GM23248 (cell line): Measurements from ENCODE around the gene RNF225. TPM values are rescaled to one million over a fixed set of nuclear protein-coding genes. Genes with fewer than 3 reads are reported as not detected.
A peak's percentile ranks its signal among the peaks of the same experiment; 100 is the strongest.
"Not testable (repeated sequence)": the region's sequence is repeated elsewhere in the genome, so short reads cannot be mapped to it uniquely, and the experiment has no call there.

ENCODE experiments used
- DNase-seq: peaks from one replicate; pipeline ENCODE4 v3.0.0-alpha.2; 2015
- H2AFZ ChIP-seq: fragments of 200-600 bp; sonication (generic); 2 replicates; pipeline ENCODE4 v1.6.1; 2016; ENCODE audit warnings: antibody characterized with exemption
- H3F3A ChIP-seq: fragments of 200-600 bp; sonication (generic); 2 replicates; pipeline ENCODE4 v1.6.1; 2016; ENCODE audit warnings: mild to moderate bottlenecking, antibody characterized with exemption, mixed run types; ENCODE audit not compliant: insufficient read depth
- H3K27ac ChIP-seq: fragments of 200-600 bp; sonication (generic); 2 replicates; pipeline ENCODE4 v1.5.1; 2016; ENCODE audit warnings: mild to moderate bottlenecking
- H3K27me3 ChIP-seq: fragments of 200-600 bp; sonication (generic); replicated peaks from 2 replicates; pipeline ENCODE4 v1.6.1; 2016; ENCODE audit warnings: mild to moderate bottlenecking; ENCODE audit not compliant: insufficient read depth
- H3K36me3 ChIP-seq: fragments of 200-600 bp; sonication (generic); 2 replicates; pipeline ENCODE4 v1.6.1; 2016; ENCODE audit warnings: low read depth, mild to moderate bottlenecking
- H3K4me1 ChIP-seq: fragments of 200-600 bp; sonication (generic); 2 replicates; pipeline ENCODE4 v1.6.1; 2016; ENCODE audit warnings: mild to moderate bottlenecking; ENCODE audit not compliant: insufficient read depth
- H3K4me2 ChIP-seq: fragments of 200-600 bp; sonication (generic); one replicate; pipeline ENCODE4 v1.6.1; 2016; ENCODE audit warnings: mild to moderate bottlenecking; ENCODE audit not compliant: unreplicated experiment
- H3K4me3 ChIP-seq: fragments of 200-600 bp; sonication (generic); 2 replicates; pipeline ENCODE4 v1.5.1; 2016; ENCODE audit warnings: mild to moderate bottlenecking
- H3K79me2 ChIP-seq: fragments of 200-600 bp; sonication (generic); 2 replicates; pipeline ENCODE4 v1.6.1; 2016; ENCODE audit warnings: mild to moderate bottlenecking; ENCODE audit not compliant: insufficient read depth
- H3K9ac ChIP-seq: fragments of 200-600 bp; sonication (generic); 2 replicates; pipeline ENCODE4 v1.6.1; 2016; ENCODE audit warnings: mild to moderate bottlenecking
- H3K9me2 ChIP-seq: fragments of 200-600 bp; sonication (generic); 2 replicates; pipeline ENCODE4 v1.6.1; 2016; ENCODE audit warnings: mixed run types, mild to moderate bottlenecking, moderate library complexity; ENCODE audit not compliant: insufficient read depth
- H3K9me3 ChIP-seq: fragments of 200-600 bp; sonication (generic); one replicate; pipeline ENCODE4 v1.6.1; 2017; ENCODE audit warnings: low read depth
- H4K20me1 ChIP-seq: fragments of 200-600 bp; sonication (generic); 2 replicates; pipeline ENCODE4 v1.6.0; 2016; ENCODE audit not compliant: insufficient read depth
- EZH2 ChIP-seq: fragments of 200-600 bp; sonication (generic); IDR thresholded peaks from 2 replicates; pipeline ENCODE4 v1.6.1; 2018; ENCODE audit warnings: antibody characterized with exemption, mild to moderate bottlenecking; ENCODE audit not compliant: insufficient read depth, poor library complexity, severe bottlenecking
- EZH2phosphoT487 ChIP-seq: fragments of 200-600 bp; sonication (generic); IDR thresholded peaks from 2 replicates; pipeline ENCODE4 v1.6.1; 2018; ENCODE audit warnings: antibody characterized with exemption, moderate library complexity, mild to moderate bottlenecking, low read depth; ENCODE audit not compliant: insufficient read depth
- WGBS, 2 experiments: methylation state at CpG; one replicate each; pipeline ENCODE4 v1.1.6; 2015 to 2017; ENCODE audit warnings: low lambda C conversion rate in 2 of 2, low coverage in 1 of 2; ENCODE audit errors: missing lambda C conversion rate in 2 of 2; 5-methylcytosine and 5-hydroxymethylcytosine counted together
- in situ Hi-C: fragments of 300-500 bp; cut with MboI; formaldehyde crosslinking; loops from 2 replicates; pipeline ENCODE4 v1.15.0; 2020
- microRNA-seq: library from miRNA; unstranded; fragments of <30 nt; microRNA quantifications from one replicate; pipeline ENCODE4, GENCODE V29; 2016; ENCODE audit warnings: borderline number of aligned reads
- polyA plus RNA-seq: library from polyadenylated mRNA; unstranded; fragments of >200 nt; fragmentation: Nextera tagmentation; extraction: Ambion mirVana; gene quantifications from 2 replicates; pipeline ENCODE4 v1.2.1, GENCODE V29; 2016
- small RNA-seq: library from RNA; depleted of rRNA; stranded (forward); fragments of <200 nt; gene quantifications from one replicate; pipeline ENCODE3, GENCODE V24; 2014; ENCODE audit warnings: low read depth, low replicate concordance
- total RNA-seq: library from RNA; depleted of rRNA; stranded (reverse); fragments of >200 nt; shearing (Covaris generic); gene quantifications from 2 replicates; pipeline ENCODE4 v1.2.3, GENCODE V29; 2014; rRNA removed

Gene RNF225
- total and polyA plus RNA-seq, 2 experiments from 2014 or later: not detected

DNA sequence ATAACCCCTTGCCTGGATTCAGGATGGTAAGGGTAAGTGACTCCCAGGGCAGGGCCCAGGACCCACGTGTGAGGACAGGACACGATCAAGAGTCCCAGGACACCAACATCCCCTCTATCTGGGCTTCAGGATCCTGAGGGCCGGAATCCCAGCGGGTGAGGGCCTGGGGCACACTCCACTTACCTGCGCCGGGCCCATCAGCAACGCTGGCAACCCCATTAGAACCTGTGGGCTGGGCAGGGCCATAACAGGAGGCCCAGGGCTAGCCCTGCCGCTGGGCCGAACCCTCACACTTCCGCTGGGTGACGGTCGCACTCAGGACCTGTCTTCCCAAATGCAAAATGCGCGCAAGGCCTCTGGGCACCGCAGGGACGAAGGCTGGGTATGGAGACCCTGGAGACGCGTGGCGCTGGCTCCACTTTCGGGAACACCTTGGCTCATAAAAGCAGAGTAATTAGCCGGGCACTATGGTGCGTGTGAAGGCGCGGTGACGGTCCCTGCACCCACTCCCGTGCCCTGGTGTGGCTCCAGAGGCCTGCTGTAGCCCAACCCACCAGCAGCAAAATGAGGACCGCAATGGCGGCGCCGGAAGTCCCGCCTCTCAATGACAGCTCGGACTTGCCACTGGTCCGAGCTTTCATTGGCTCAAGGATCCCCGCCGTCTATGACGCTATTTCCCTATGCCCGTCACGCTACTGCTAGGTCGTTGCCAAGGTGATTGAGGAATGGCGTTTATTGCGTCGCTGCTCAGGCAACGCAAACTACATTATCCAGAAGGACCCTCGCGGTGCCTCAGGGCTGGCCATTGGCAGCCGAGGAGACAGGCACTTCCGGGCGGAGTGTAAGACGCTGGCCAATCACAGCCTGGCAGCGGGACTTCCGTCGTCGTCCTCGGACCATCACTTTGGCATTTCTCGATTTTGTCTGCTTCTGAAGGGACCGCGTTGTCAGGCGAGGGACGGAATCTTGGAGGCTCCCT, 44.4 kb downstream of the RNF225 start, which contains the start of gene ZNF132:
TSS of gene ZNF132 (minus strand) at position 578 of the 979 bp plus-strand sequence. CDS start at position 246, 332 bp downstream.
- Histone ChIP-seq H4K20me1 (no peaks in the 10 kb centered on the region), H3K27ac (peak within 1 kb of the TSS; percentile 67)

GRCh38 chr19:58440556-58440955, 45.1 kb downstream of the RNF225 start:
- TF ChIP-seq EZH2phosphoT487 (no peak), EZH2 (no peak)
- peak overlapping the region; percentile 79 for H3K4me3 ChIP-seq
- H3F3A ChIP-seq: no peaks in the 10 kb centered on the region
- peaks cover 13% of the 10 kb centered on the region for H3K36me3 ChIP-seq
- no peaks in the 10 kb centered on the region for H4K20me1 ChIP-seq
- WGBS, 2 experiments: 25 to 26% methylated on average over 20 to 29 of the region's 31 CpGs
- H3K9me3 ChIP-seq: no peaks in the 10 kb centered on the region
- peak overlapping the region; percentile 95 for H2AFZ ChIP-seq
- H3K79me2 ChIP-seq: peaks cover 27% of the 10 kb centered on the region
- peak overlapping the region; percentile 93 for H3K4me2 ChIP-seq
- peak; percentile 13 for DNase-seq
- H3K9me2 ChIP-seq: no peaks in the 10 kb centered on the region
- peak overlapping the region; percentile 77 for H3K9ac ChIP-seq
- in situ Hi-C loops: no loop called here
- H3K27ac ChIP-seq: peak overlapping the region; percentile 67
- H3K27me3 ChIP-seq: no peaks in the 10 kb centered on the region
- peaks cover 4% of the 10 kb centered on the region; the same call in 1 of the 2 replicates for H3K4me1 ChIP-seq

More for the DNA sequence above, 44.4 kb downstream of the RNF225 start, which contains the start of gene ZNF132:
- Histone ChIP-seq H2AFZ (peak within 1 kb of the TSS; percentile 95), H3K9me3 (no peaks in the 10 kb centered on the region), H3K9me2 (no peaks in the 10 kb centered on the region), H3K79me2 (peaks cover 27% of the 10 kb centered on the region), H3K4me3 (peak within 1 kb of the TSS; percentile 79), H3K27me3 (no peaks in the 10 kb centered on the region), H3K9ac (peak within 1 kb of the TSS; percentile 84), H3K4me1 (peaks cover 4% of the 10 kb centered on the region; the same call in 1 of the 2 replicates), H3F3A (no peaks in the 10 kb centered on the region), H3K36me3 (peaks cover 20% of the 10 kb centered on the region), H3K4me2 (peak within 1 kb of the TSS; percentile 93)
- DNase-seq: peak; percentile 100
- WGBS, 2 experiments: 7% methylated on average over 56 to 58 of the region's 59 CpGs
- in situ Hi-C loops: no loop called here
- TF ChIP-seq EZH2 (no peak), EZH2phosphoT487 (no peak)

DNA sequence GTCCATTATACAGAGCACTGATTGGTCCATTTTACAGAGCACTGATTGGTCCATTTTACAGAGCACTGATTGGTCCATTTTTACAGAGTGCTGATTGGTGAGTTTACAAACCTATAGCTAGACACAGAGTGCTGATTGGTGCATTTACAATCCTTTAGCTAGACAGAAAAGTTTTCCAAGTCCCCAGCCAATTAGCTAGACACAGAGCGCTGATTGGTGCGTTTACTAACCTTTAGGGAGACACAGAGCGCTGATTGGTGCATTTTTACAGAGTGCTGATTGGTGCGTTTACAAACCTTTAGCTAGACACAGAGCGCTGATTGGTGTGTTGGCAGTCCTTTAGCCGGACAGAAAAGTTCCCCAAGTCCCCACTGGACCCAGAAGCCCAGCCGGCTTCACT, 47.5 kb downstream of the RNF225 start:
- H3K36me3 ChIP-seq, H3K9me2 ChIP-seq, H3K4me1 ChIP-seq, H2AFZ ChIP-seq, in situ Hi-C loops, H3K9ac ChIP-seq, H3K27ac ChIP-seq, H4K20me1 ChIP-seq, DNase-seq, H3K27me3 ChIP-seq, H3K9me3 ChIP-seq, H3K4me3 ChIP-seq, H3F3A ChIP-seq, H3K4me2 ChIP-seq: not testable (repeated sequence)
- H3K79me2 ChIP-seq: peaks cover 18% of the 10 kb centered on the region
- WGBS, 2 experiments: 64 to 68% methylated on average over 7 of the region's 7 CpGs

Small RNA genes lying within 50 kb of the gene (microRNA-seq; reads per million reads assigned to microRNA genes)
- gene MIR4754: not detected

Small RNA genes lying within 50 kb of the gene (small RNA-seq; reads per million reads assigned to genes)
- gene MIR4754 (not detected), gene RNA5SP473 (not detected)

Other genes starting within 250 kb of the RNF225 start
- gene ZNF329, start 244.9 kb upstream of the RNF225 start, total RNA-seq: 10.7 and 15.1 TPM in 2 replicates
- 1.7 and 2.6 TPM in 2 replicates for gene ZNF329, start 244.9 kb upstream of the RNF225 start, polyA plus RNA-seq
- 18.2 and 20.8 TPM in 2 replicates for gene ZNF274, start 212.6 kb upstream of the RNF225 start, total RNA-seq
- 16.5 and 18.0 TPM in 2 replicates for gene ZNF274, start 212.6 kb upstream of the RNF225 start, polyA plus RNA-seq
- gene ZNF544, start 166.7 kb upstream of the RNF225 start, total RNA-seq: 32.0 and 37.8 TPM in 2 replicates
- gene ZNF544, start 166.7 kb upstream of the RNF225 start, polyA plus RNA-seq: 10.9 and 15.9 TPM in 2 replicates
- gene ZNF8, start 116.7 kb upstream of the RNF225 start, total RNA-seq: 4.0 and 5.7 TPM in 2 replicates
- 1.1 and 1.2 TPM in 2 replicates for gene ZNF8, start 116.7 kb upstream of the RNF225 start, polyA plus RNA-seq
- gene ERVK3-1, start 90.3 kb upstream of the RNF225 start, total RNA-seq: 33.7 and 35.0 TPM in 2 replicates
- gene ERVK3-1, start 90.3 kb upstream of the RNF225 start, polyA plus RNA-seq: 40.2 and 41.3 TPM in 2 replicates
- 1.8 and 3.4 TPM in 2 replicates for gene ZSCAN22, start 68.7 kb upstream of the RNF225 start, total RNA-seq
- 1.5 and 2.1 TPM in 2 replicates for gene ZSCAN22, start 68.7 kb upstream of the RNF225 start, polyA plus RNA-seq
- 22.0 and 63.7 TPM in 2 replicates for gene A1BG, start 42.2 kb upstream of the RNF225 start, total RNA-seq
- 31.3 and 34.3 TPM in 2 replicates for gene A1BG, start 42.2 kb upstream of the RNF225 start, polyA plus RNA-seq
- 0.38 and 0.97 TPM in 2 replicates for gene ZNF497, start 32.9 kb upstream of the RNF225 start, total RNA-seq
- gene ZNF497, start 32.9 kb upstream of the RNF225 start, polyA plus RNA-seq: 0.65 and 0.72 TPM in 2 replicates
- gene ZNF837, start 14.6 kb upstream of the RNF225 start, total RNA-seq: 2.5 and 5.3 TPM in 2 replicates
- gene ZNF837, start 14.6 kb upstream of the RNF225 start, polyA plus RNA-seq: 1.4 and 2.2 TPM in 2 replicates
- 1,366 and 1,425 TPM in 2 replicates for gene RPS5, start 8.4 kb upstream of the RNF225 start, total RNA-seq
- 561 and 565 TPM in 2 replicates for gene RPS5, start 8.4 kb upstream of the RNF225 start, polyA plus RNA-seq
- gene ZNF584, start 13.0 kb downstream of the RNF225 start, total RNA-seq: 8.5 and 14.6 TPM in 2 replicates
- 12.7 and 14.0 TPM in 2 replicates for gene ZNF584, start 13.0 kb downstream of the RNF225 start, polyA plus RNA-seq
- 6.1 and 6.7 TPM in 2 replicates for gene ZNF132, start 44.5 kb downstream of the RNF225 start, total RNA-seq
- 4.5 and 5.8 TPM in 2 replicates for gene ZNF132, start 44.5 kb downstream of the RNF225 start, polyA plus RNA-seq
- 10.5 TPM in 2 replicates for gene ZNF324B, start 56.0 kb downstream of the RNF225 start, total RNA-seq
- gene ZNF324B, start 56.0 kb downstream of the RNF225 start, polyA plus RNA-seq: 2.1 and 3.0 TPM in 2 replicates
- gene ZNF324, start 71.4 kb downstream of the RNF225 start, total RNA-seq: 16.3 and 19.1 TPM in 2 replicates
- 5.5 and 6.3 TPM in 2 replicates for gene ZNF324, start 71.4 kb downstream of the RNF225 start, polyA plus RNA-seq
- gene ZNF446, start 80.7 kb downstream of the RNF225 start, total RNA-seq: 17.8 and 18.0 TPM in 2 replicates
- 5.8 and 6.4 TPM in 2 replicates for gene ZNF446, start 80.7 kb downstream of the RNF225 start, polyA plus RNA-seq
- 0.63 and 3.6 TPM in 2 replicates for gene SLC27A5, start 116.3 kb downstream of the RNF225 start, total RNA-seq
- gene SLC27A5, start 116.3 kb downstream of the RNF225 start, polyA plus RNA-seq: 5.1 and 6.3 TPM in 2 replicates
- 5.9 and 9.0 TPM in 2 replicates for gene ZBTB45, start 124.2 kb downstream of the RNF225 start, total RNA-seq
- 16.0 and 17.9 TPM in 2 replicates for gene ZBTB45, start 124.2 kb downstream of the RNF225 start, polyA plus RNA-seq
- gene TRIM28, start 148.4 kb downstream of the RNF225 start, total RNA-seq: 263 and 319 TPM in 2 replicates
- gene TRIM28, start 148.4 kb downstream of the RNF225 start, polyA plus RNA-seq: 61.5 and 62.0 TPM in 2 replicates
- 88.6 and 89.2 TPM in 2 replicates for gene CHMP2A, start 159.4 kb downstream of the RNF225 start, total RNA-seq
- gene CHMP2A, start 159.4 kb downstream of the RNF225 start, polyA plus RNA-seq: 186 and 193 TPM in 2 replicates
- 60.3 and 60.4 TPM in 2 replicates for gene UBE2M, start 163.0 kb downstream of the RNF225 start, total RNA-seq
- 8.7 and 13.9 TPM in 2 replicates for gene UBE2M, start 163.0 kb downstream of the RNF225 start, polyA plus RNA-seq
- 20.8 and 32.1 TPM in 2 replicates for gene MZF1, start 177.7 kb downstream of the RNF225 start, total RNA-seq
- 6.7 and 9.0 TPM in 2 replicates for gene MZF1, start 177.7 kb downstream of the RNF225 start, polyA plus RNA-seq